NCI-H1436 (cell line): ENCODE data around the gene GLRB.
"Not testable (repeated sequence)": the region's sequence is repeated elsewhere in the genome, so short reads cannot be mapped to it uniquely, and the experiment has no call there.

ENCODE experiments used
- DNase-seq: peaks from one replicate; lab custom pipeline; 2025; lab: John Stamatoyannopoulos, UW

Gene GLRB

GRCh38 chr4:157128395-157128794, 52.4 kb downstream of the GLRB start:
- DNase-seq: no peak

- no peak for DNase-seq
Observed at GRCh38 chr4:157141976-157142375, 66.0 kb downstream of the GLRB start.

DNA sequence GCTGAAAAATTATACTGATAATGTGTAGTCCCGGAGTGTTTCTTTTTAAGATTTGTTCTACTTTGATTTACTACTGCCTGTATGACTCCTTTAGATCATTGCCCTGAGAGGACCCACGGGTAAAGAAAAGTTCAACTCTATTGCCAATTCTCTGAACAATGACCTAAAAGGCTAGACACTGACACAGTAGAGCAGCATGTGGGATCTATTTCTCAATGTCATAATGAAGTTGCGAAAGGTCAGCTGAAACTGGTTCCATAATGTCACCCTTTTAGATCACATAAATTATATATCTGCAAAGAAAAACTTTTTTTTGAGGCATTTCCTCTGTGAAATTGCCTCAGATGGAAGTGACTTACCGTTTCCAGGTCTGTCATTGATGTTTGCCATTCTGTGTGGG, 67.4 kb downstream of the GLRB start:
- no peak for DNase-seq

DNA sequence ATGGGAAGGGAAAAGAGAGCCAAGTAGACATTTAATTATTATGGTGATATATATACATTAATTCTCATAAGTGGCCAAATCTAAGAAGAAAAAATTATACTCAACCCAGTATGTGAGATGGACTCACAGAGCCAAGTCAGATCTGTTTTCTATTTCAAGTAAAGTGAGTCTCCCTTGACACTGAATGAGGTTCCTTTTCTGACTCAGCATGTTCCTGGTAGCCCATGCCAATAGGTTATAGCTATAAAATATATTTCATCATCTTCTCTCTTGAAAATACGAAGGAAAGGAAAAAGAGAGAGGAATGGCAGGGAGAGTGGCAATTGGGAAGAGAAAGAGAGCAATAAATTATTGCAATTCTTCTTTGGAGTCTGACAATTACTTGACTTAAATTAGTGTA, 75.8 kb downstream of the GLRB start:
- no peak for DNase-seq

DNA sequence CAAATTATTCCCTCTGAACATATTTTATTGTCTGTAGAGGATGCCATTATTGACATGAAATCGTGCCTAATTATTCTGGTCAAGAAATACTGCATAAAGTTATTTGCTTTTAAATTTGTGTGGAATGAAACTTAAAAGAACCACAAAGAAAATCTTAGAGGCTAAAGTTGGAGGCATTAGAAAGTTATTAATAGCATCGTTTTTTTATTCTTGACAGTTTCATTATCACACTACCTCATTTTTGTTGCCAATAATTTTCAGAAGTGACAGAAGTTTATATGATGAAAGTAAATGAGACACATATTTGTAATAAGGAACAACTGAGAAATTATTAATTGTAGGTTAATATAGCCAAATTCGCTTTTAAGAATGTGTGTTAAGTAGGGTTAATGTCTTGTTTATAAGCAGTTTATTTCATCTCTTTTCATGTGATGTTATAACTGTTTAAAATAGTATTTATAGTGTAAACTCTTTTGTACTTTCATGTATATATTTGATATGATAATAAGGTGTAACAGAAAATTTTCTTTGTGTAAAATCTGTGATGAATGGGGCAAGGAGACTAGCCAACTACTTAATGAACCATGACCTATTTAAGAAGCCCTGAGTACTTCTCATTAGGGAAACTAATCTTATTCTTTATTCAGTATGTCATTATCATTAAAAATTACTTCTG, 90.1 kb downstream of the GLRB start:
- no peak for DNase-seq

GRCh38 chr4:157170321-157170720, 94.4 kb downstream of the GLRB start:
- no peak for DNase-seq

GRCh38 chr4:157172011-157172410, 96.1 kb downstream of the GLRB start:
- no peak for DNase-seq

GRCh38 chr4:157180268-157180667, 104.3 kb downstream of the GLRB start:
- DNase-seq: not testable (repeated sequence)

GRCh38 chr4:157184300-157184699, 108.3 kb downstream of the GLRB start:
- no peak for DNase-seq

GRCh38 chr4:157185363-157185762, 109.4 kb downstream of the GLRB start:
- DNase-seq: no peak

- no peak for DNase-seq
Observed at GRCh38 chr4:157195374-157195773, 119.4 kb downstream of the GLRB start.

- no peak for DNase-seq
Observed at GRCh38 chr4:157196046-157196445, 120.1 kb downstream of the GLRB start.

GRCh38 chr4:157204634-157205244, 128.8 kb downstream of the GLRB start:
- no peak for DNase-seq

GRCh38 chr4:157217708-157218107, 141.8 kb downstream of the GLRB start:
- DNase-seq: no peak

GRCh38 chr4:157219711-157220370, 143.9 kb downstream of the GLRB start:
- DNase-seq: no peak

- DNase-seq: no peak
Observed at GRCh38 chr4:157220371-157220881, 144.5 kb downstream of the GLRB start, which contains the start of gene GRIA2. Gene GRIA2 (plus strand): TSS chr4:157220728. CDS start chr4:157221043, 315 bp downstream.

DNA sequence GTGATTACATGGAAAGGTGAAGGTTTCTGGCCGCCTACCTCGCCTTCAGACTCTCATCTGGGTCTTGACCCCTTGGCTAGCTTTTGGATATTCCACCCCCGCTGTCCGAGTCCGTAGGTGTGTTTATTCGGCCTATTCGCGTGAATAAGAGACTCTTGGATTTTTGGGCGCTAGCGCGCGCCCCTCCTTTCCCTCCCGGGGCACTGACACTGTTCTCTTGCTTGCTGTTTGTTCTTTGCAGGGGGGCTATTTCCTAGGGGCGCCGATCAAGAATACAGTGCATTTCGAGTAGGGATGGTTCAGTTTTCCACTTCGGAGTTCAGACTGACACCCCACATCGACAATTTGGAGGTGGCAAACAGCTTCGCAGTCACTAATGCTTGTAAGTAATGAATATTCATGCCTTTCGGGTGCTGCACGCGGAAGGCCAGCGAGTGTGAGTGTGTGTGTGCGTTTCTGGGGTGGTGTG, 145.5 kb downstream of the GLRB start:
- DNase-seq: no peak
